ENCODE data around the gene KCNK3.

The KCNK3 gene

GRCh38 chr2:26721115-26722032 is 28.9 kb downstream of the KCNK3 start:
- Mint-ChIP-seq H3K27ac (no peak overlapping the region), H3K27me3 (peaks cover 7% of the 10 kb centered on the region), H3K36me3 (no peaks in the 10 kb centered on the region), H3K9me3 (no peaks in the 10 kb centered on the region), H3K4me1 (no peaks in the 10 kb centered on the region), H3K4me3 (no peak overlapping the region)
- DNase-seq: no peak
- CTCF ChIA-PET: interaction anchor here (0.6 kb wide), 1 partner anchor 115 kb away, joined by 3 read pairs; no protein-coding TSS in a partner anchor

- no peak for DNase-seq
- no peaks in the 10 kb centered on the region for H3K36me3 Mint-ChIP-seq
- peaks cover 15% of the 10 kb centered on the region for H3K27me3 Mint-ChIP-seq
- no peaks in the 10 kb centered on the region for H3K4me1 Mint-ChIP-seq
- H3K27ac Mint-ChIP-seq: no peak overlapping the region
- no peaks in the 10 kb centered on the region for H3K9me3 Mint-ChIP-seq
- no peak overlapping the region for H3K4me3 Mint-ChIP-seq
- CTCF ChIA-PET: no interaction called here
Measured at GRCh38 chr2:26722328-26722727, 29.8 kb downstream of the KCNK3 start.

GRCh38 chr2:26722911-26723310 is 30.4 kb downstream of the KCNK3 start:
- Mint-ChIP-seq H3K27me3 (peaks cover 17% of the 10 kb centered on the region), H3K27ac (no peak overlapping the region), H3K4me3 (no peak overlapping the region), H3K36me3 (no peaks in the 10 kb centered on the region), H3K4me1 (no peaks in the 10 kb centered on the region), H3K9me3 (no peaks in the 10 kb centered on the region)
- DNase-seq: no peak
- CTCF ChIA-PET: no interaction called here

GRCh38 chr2:26723475-26723874 is 31.0 kb downstream of the KCNK3 start:
- Mint-ChIP-seq H3K36me3 (no peaks in the 10 kb centered on the region), H3K9me3 (no peaks in the 10 kb centered on the region), H3K27me3 (peaks cover 23% of the 10 kb centered on the region), H3K4me1 (no peaks in the 10 kb centered on the region), H3K4me3 (no peak overlapping the region), H3K27ac (no peak overlapping the region)
- DNase-seq: no peak
- CTCF ChIA-PET: no interaction called here

GRCh38 chr2:26723991-26724750 is 31.6 kb downstream of the KCNK3 start:
- no peak for DNase-seq
- H3K36me3 Mint-ChIP-seq: no peaks in the 10 kb centered on the region
- CTCF ChIA-PET: no interaction called here
- peaks cover 30% of the 10 kb centered on the region for H3K27me3 Mint-ChIP-seq
- no peak overlapping the region for H3K27ac Mint-ChIP-seq
- H3K9me3 Mint-ChIP-seq: no peaks in the 10 kb centered on the region
- no peaks in the 10 kb centered on the region for H3K4me1 Mint-ChIP-seq
- H3K4me3 Mint-ChIP-seq: no peak overlapping the region

- no peaks in the 10 kb centered on the region for H3K4me1 Mint-ChIP-seq
- H3K36me3 Mint-ChIP-seq: no peaks in the 10 kb centered on the region
- DNase-seq: no peak
- H3K27ac Mint-ChIP-seq: no peak overlapping the region
- H3K27me3 Mint-ChIP-seq: peaks cover 37% of the 10 kb centered on the region
- CTCF ChIA-PET: interaction anchor here (0.7 kb wide), 1 partner anchor 20 kb away, joined by 4 read pairs; no protein-coding TSS in a partner anchor
- H3K4me3 Mint-ChIP-seq: no peak overlapping the region
- no peaks in the 10 kb centered on the region for H3K9me3 Mint-ChIP-seq
Measured at GRCh38 chr2:26724784-26725520, 32.4 kb downstream of the KCNK3 start.

GRCh38 chr2:26725521-26725820 is 32.9 kb downstream of the KCNK3 start:
- Mint-ChIP-seq H3K27me3 (peaks cover 39% of the 10 kb centered on the region), H3K27ac (no peak overlapping the region), H3K9me3 (no peaks in the 10 kb centered on the region), H3K4me3 (no peak overlapping the region), H3K36me3 (no peaks in the 10 kb centered on the region), H3K4me1 (no peaks in the 10 kb centered on the region)
- CTCF ChIA-PET: no interaction called here
- DNase-seq: no peak

GRCh38 chr2:26726228-26726627 is 33.7 kb downstream of the KCNK3 start:
- CTCF ChIA-PET: no interaction called here
- H3K9me3 Mint-ChIP-seq: no peaks in the 10 kb centered on the region
- H3K36me3 Mint-ChIP-seq: no peaks in the 10 kb centered on the region
- H3K4me1 Mint-ChIP-seq: no peaks in the 10 kb centered on the region
- H3K27ac Mint-ChIP-seq: no peak overlapping the region
- no peak overlapping the region for H3K4me3 Mint-ChIP-seq
- H3K27me3 Mint-ChIP-seq: peaks cover 47% of the 10 kb centered on the region
- no peak for DNase-seq

GRCh38 chr2:26727641-26728561 is 35.4 kb downstream of the KCNK3 start:
- CTCF ChIA-PET: interaction anchor here (1.8 to 2.0 kb wide), 2 partner anchors 17 to 121 kb away, joined by 5 to 6 read pairs; no protein-coding TSS in a partner anchor
- H3K36me3 Mint-ChIP-seq: no peaks in the 10 kb centered on the region
- H3K4me1 Mint-ChIP-seq: no peaks in the 10 kb centered on the region
- no peak overlapping the region for H3K4me3 Mint-ChIP-seq
- no peaks in the 10 kb centered on the region for H3K9me3 Mint-ChIP-seq
- no peak overlapping the region for H3K27ac Mint-ChIP-seq
- peak; percentile 56 for DNase-seq
- peaks cover 43% of the 10 kb centered on the region for H3K27me3 Mint-ChIP-seq

GRCh38 chr2:26729311-26729710 is 36.8 kb downstream of the KCNK3 start:
- Mint-ChIP-seq H3K4me3 (no peak overlapping the region), H3K9me3 (no peaks in the 10 kb centered on the region), H3K4me1 (no peaks in the 10 kb centered on the region), H3K27ac (no peak overlapping the region), H3K27me3 (peaks cover 48% of the 10 kb centered on the region), H3K36me3 (no peaks in the 10 kb centered on the region)
- no peak for DNase-seq
- CTCF ChIA-PET: interaction anchor here (1.8 to 2.0 kb wide), 2 partner anchors 15 to 122 kb away, joined by 5 to 6 read pairs; no protein-coding TSS in a partner anchor

- H3K27ac Mint-ChIP-seq: no peak overlapping the region
- DNase-seq: no peak
- H3K36me3 Mint-ChIP-seq: no peaks in the 10 kb centered on the region
- CTCF ChIA-PET: no interaction called here
- no peaks in the 10 kb centered on the region for H3K4me1 Mint-ChIP-seq
- peaks cover 52% of the 10 kb centered on the region for H3K27me3 Mint-ChIP-seq
- H3K9me3 Mint-ChIP-seq: no peaks in the 10 kb centered on the region
- H3K4me3 Mint-ChIP-seq: no peak overlapping the region
Measured at GRCh38 chr2:26730549-26731344, 38.2 kb downstream of the KCNK3 start.

GRCh38 chr2:26731714-26732113 is 39.2 kb downstream of the KCNK3 start:
- H3K27me3 Mint-ChIP-seq: peaks cover 58% of the 10 kb centered on the region
- no peaks in the 10 kb centered on the region for H3K36me3 Mint-ChIP-seq
- H3K9me3 Mint-ChIP-seq: no peaks in the 10 kb centered on the region
- H3K27ac Mint-ChIP-seq: no peak overlapping the region
- no peak for DNase-seq
- CTCF ChIA-PET: no interaction called here
- H3K4me1 Mint-ChIP-seq: no peaks in the 10 kb centered on the region
- H3K4me3 Mint-ChIP-seq: no peak overlapping the region

GRCh38 chr2:26732446-26732845 is 39.9 kb downstream of the KCNK3 start:
- Mint-ChIP-seq H3K4me3 (no peak overlapping the region), H3K27ac (no peak overlapping the region), H3K36me3 (no peaks in the 10 kb centered on the region), H3K27me3 (peaks cover 50% of the 10 kb centered on the region), H3K4me1 (no peaks in the 10 kb centered on the region), H3K9me3 (no peaks in the 10 kb centered on the region)
- no peak for DNase-seq
- CTCF ChIA-PET: interaction anchor here (1.2 kb wide), 1 partner anchor 9 kb away, joined by 3 read pairs; no protein-coding TSS in a partner anchor

Data from activated naive CD4-positive, alpha-beta T cell treated with anti-CD3 and anti-CD28 coated beads, Interleukin-2, amount 10 ng/mL, durations not matched to agents 7 days and 5 days (primary cell).